NCI-H2081 treated with DMSO at 0.1 percent for 48 hours (cell line): Measurements from ENCODE around the gene TBC1D24.
"Not testable (repeated sequence)": the region's sequence is repeated elsewhere in the genome, so short reads cannot be mapped to it uniquely, and the experiment has no call there.

Experiments
- DNase-seq: peaks from one replicate; lab custom pipeline; 2025; lab: John Stamatoyannopoulos, UW

TBC1D24 gene

DNA sequence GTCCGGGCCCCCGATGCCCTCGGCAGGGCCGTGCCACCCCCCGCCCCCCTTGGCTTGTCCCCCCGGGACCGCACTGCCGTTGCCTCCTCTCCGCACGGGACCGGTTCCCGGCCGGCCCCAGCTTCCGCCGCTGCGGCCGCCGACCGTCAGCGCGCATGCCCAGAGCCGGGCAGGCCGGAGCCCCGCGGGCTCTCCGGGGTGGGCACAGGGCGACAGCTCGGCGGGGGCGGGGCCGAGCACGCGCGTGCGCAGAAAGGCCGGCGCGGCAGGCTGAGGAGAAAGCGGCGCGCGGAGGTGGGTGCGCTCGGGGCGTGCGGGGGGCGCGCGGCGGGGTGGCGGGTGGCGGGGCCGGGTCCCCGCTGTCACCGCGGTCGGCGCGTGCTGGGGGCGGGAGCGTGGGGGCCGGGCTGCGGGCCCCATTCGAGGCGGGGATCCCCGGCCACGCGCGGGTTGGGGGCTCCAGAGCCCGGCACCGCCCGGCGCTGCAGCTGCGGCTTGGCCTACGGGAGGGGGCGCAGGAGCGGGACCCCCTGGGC lies at the start of gene TBC1D24:
Gene TBC1D24 (plus strand): TSS at position 251 of the 536 bp plus-strand sequence. CDS start 21,022 bp downstream, outside the sequence.
- no peak for DNase-seq

DNA sequence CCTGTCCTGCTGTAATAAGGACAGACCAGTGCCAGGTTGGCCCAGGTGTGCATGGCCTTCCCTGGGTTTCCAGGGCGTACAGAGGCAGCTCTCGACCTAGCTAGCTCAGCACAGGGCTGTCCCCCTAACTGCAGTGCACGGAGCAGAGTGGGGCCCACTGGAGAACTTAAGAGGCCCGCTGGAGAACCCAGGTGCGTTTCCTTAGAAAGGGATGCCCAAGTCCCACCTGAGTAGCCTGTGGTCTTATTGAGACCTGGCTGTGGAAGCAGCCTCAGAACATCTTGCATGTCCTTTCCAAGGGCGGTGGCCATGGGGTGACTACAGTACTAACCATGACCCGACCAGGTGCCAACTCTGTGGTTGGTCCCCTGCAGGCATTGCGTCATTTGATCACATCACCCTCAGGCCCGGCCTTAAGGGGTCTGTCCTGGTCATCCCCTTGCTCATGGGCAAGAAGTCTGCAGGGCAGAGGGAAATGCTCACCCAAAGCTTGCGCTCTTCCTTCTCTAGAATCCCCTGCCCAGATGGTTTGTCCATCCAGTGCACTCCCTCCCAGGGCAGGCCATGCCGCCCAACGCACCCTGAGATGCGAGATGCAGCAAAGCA lies 49.0 kb upstream of the TBC1D24 start:
- DNase-seq, result no peak

DNA sequence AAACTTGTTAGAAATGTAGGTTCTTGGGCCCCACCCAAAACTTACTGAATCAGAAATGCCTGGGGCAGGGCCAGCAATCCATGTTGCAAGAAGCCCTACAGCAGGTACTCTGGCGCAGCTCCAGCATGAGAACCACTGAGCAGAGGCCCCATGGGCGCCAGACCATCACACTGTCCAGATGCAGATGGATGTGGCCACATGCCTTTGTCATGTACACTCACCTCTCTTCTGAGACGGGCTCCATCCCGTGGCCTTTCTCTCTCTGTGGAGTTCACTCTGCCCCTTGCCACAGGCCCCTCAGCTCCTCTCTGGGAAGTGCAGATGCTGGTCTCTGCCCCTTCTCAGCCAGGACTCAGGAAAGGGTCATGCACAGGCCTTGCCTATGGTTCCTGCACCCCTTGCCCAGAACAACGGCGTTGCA lies 48.0 kb upstream of the TBC1D24 start:
- DNase-seq, result no peak

DNA sequence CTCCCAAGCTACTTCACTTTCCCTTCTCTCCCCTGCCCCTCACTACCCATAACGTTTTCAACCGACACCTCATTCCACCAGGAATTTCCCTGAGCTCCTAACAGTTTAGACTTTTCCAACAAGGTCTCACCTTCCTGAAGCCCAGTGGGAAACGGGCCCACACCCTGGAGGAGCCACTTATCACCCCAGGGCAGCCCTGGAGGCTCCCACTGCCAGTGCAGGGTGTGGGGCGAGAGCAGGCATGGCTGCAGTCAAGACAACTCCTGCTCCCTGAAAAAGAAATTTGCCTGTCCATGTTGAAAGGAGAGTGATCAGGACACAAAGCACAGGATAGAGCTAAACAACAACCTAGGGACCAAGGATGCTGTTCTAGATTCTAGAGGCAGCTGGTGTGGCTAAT lies 47.4 kb upstream of the TBC1D24 start:
- no peak for DNase-seq

DNA sequence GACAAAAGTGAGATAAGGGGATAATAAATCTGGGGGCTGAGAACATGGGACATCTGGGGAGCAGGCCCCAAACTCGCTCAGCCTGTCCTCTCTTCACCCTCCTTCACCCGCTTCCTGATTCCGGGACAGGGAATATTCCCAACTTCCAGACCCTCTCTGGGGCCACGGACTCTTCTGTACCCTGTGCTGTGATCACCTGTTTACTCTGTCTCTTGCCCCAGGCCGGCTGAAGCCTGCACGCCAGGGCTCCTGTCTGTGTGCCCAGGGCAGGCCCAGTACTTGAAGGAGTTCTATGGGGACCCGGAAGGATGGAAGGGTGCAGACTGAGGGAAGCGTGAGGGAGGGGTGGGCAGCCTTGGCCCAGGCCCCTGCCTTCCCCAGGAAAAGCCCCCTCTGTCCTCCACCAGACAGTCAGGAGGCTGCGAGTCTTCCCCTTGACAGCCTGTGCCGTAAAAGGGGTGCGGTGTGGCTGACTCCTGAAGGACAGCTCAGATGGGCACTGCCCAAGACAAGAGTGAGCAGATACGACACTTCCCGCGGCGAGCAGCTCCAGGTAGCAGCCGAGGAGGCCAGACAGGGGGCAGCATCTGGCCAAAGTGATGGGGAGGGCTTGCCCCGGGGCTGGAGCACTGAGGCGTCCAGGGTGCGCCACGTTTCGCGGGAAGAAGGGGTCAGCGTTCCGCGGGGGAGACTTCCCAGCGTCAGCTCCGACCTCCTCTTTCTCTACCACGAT lies 46.7 kb upstream of the TBC1D24 start:
- no peak for DNase-seq

DNA sequence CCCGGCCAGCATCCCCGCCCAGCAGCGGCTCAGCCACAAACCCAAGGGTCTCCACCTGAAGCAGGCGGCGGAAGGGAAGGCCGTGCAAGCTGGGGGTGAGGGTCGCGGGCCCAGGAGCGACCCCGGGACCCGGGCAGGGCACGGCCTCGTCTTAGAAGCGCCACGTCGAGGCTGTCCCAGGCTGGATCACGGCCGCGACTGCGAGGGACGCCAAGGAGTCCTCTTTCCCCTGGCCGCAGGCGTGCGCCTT lies 46.2 kb upstream of the TBC1D24 start:
- no peak for DNase-seq

DNA sequence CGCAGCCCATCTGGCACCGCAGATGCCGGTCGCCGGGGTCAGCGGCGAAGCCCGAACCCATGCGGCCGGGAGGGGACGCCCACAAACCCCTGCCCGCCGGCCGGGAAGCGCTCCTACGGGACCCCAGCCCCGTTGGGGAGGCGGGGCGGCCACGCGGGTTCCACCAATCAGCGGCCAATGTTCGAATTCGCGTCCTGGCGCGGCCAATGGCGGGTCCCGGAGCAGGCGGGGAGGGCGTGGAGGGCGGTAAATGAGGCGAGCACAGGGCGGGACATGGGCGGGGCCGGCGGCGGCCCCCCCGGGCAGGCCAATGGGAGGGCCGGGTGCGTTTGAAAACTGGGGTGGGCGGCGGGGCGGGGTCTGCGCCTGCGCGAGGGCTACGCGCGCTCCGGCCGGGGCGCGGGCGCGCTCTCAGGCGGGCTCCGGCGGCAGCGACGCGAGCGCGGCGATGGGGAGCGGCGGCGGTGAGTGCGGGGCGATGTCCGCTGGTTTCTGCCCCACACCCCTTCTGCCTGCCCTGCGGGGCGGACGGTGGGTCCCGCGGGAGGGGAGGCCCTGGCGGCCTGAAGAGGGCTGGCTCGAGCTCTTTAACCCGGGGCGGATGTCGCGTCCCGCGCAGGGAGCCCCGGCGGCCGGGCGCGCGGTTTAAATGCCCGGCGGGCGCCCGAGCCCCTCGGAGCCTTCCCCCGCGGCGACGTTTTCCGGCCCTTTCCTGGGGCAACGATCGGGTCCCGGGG lies 45.7 kb upstream of the TBC1D24 start, which contains the start of gene CCNF:
Gene CCNF (plus strand): TSS at position 414 of the 737 bp plus-strand sequence. CDS start 35 bp downstream, at position 449.
- DNase-seq, result peak; percentile 67

DNA sequence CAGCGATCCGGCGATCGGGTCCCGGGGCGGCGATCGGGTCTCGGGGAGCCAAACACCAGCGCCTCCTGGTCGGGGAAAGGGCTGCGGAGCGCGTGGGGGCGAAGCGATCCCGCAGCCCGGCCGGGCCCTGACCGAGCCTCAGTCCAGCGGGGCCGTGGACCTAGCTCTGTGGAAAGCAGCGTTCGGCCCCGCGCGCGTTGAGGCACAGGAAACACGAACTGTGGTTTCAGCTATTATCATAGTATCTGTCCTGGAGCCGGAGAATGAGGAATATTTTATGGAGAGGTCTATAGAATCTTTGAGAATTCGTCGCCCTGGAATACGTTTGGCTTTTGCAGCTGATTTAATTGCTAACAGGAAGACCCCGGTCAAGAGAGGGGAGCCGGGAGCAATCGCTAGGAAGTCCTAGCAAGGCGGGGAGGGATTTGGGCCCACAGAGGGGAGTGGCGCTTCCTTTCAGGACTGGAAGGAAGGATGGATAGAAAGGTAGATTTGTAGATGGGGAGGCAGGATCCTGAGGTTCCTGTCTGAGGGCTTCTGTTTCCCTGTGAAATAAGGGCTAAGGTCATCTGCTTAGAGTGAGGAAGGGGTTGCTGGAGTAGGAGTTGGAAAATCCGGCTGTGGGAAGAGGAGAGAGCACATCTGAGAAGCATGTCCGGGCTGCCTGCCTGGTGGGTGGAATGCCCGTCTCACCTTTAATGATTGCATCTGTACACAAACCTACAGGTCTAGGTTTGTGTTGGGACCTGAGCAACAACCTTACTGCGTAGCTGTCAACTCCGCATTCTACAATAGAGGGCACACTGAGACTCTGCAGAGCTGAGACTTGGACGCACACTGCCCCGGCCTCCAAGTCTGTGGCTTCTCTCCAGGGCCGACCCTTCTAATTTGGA lies 44.9 kb upstream of the TBC1D24 start:
- DNase-seq, result no peak

DNA sequence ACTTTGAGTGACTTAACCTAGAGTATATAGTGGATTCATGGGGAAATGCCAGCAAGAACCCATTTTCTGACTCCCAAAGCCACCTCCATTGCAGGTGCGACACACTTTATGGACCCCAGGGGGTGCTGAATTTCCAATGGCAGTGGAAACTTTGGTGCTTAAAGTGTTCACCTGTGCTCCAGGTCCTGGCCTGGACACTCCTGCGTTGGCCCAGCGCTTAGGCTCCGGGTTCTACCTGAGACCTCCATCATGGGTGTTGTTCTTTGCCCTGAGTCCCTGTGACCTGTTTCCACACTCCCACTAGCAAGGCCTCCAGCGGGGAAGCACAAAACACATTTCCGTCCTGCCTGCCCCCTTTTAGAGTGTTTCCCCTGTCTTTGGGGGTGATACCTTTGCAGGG lies 42.6 kb upstream of the TBC1D24 start:
- DNase-seq, result no peak

DNA sequence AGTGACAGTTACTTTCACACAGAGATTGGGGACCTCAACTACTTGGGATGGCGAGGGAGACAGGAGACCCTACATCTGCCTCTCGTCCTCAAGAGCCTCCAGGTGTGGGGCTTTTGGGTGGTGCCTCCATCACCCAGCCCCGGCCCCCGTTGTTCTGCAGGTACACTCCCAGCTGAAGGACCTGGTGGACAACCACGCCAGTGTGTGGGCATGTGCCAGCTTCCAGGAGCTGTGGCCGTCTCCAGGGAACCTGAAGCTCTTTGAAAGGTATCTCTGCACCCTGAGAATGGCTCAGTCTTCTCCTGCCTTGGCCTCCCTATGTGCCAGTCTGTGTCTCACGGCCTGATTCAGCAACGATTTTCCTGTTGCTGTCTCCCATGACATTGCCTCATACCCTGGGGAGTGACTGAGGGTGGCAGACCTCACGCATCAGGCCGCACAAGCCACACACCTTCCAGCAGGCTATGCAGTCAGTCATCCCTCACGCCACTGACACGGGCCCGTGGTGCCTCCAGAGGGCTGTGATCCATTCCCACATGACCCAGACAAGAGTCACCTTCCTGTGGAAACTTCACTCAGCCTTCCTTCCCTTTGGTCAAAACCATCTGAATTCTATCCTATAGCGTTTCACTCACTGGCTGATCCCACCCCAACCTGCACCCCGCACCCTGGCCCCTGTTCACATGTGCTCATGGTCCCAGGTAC lies 42.0 kb upstream of the TBC1D24 start:
- no peak for DNase-seq

DNA sequence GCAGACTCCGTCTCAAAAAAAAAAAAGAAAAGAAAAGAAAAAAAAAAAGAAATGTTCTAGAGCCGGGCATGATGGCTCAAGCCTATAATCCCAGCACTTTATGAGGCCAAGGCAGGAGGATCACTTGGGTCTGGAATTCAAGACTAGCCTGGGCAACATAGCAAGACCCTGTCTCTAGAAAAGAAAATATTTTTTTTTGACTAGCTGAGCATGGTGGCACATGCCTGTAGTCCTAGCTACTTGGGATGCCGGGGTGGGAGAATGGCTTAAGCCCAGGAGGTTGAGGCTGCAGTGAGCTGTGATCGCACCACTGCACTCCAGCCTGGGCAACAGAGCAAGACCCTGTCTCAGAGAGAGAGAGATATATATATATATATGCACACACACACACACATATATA lies 39.7 kb upstream of the TBC1D24 start:
- DNase-seq, result not testable (repeated sequence)

DNA sequence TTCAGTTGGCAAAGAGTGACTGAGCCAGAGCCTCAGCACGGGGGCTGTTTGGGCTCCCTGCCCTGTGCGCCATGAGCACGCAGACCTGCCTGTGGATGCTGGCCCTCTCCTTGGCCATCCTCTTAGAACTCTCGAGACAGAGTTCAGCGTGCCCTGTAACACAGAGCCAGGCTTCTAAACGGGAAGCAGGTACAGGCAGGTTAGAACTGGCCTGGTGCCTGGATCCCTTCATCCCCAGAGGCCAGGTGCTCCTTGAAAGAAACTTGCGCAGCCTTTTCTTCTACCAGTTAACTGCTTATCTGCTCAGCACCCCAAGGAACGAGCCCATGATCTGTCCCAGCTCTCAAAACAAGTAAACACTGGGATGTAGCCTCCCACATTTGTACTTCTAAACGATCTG lies 38.8 kb upstream of the TBC1D24 start:
- no peak for DNase-seq

DNA sequence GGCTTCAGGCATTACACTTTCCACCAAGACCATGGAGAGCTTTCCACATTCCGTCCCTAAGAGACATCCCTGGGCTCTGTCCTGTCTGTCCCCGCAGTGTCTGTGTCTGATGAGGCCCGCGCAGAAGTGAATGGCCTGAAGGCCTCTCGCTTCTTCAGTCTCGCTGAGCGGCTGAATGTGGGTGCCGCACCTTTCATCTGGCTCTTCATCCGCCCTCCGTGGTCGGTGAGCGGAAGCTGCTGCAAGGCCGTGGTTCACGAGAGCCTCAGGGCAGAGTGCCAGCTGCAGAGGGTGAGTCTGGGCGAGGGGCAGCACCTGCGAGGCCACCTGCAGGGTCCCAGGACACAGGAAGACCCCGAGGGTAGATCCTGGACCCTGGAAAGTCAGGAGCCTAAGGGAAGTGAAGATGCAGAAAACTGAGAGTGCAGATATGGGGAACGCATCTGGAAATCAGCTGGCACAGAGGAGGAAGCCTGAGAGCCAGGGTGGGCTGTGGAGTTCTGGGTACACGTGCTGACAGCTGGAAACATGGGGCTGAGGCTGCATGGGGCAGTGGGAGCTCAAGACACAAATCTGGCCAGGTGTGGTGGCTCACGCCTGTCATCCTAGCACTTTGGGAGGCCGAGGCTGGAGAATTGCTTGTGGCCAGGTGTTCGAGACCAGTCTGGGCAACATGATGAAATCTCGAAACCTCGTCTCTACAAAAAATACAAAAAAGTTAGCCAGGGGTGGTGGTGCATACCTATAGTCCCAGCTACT lies 37.7 kb upstream of the TBC1D24 start:
- no peak for DNase-seq

DNA sequence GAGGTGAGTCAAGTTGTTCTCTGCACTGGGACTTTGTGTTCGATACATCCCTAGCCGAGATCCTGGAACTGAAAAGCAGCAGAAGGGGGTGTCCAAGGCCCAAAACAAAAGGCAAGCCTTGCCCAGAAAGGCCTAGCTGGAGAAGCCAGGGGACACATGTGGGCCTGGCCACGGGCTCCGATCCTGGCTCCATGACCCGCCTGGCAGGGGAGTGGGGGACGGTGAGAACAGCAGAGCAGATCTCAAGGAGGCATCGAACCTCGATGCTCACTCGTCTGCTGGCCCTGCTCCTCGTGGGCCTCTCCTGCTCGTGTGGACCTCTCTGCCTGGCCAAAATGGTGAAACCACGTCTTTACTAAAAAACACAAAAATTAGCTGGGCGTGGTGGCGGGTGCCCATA lies 36.8 kb upstream of the TBC1D24 start:
- no peak for DNase-seq

DNA sequence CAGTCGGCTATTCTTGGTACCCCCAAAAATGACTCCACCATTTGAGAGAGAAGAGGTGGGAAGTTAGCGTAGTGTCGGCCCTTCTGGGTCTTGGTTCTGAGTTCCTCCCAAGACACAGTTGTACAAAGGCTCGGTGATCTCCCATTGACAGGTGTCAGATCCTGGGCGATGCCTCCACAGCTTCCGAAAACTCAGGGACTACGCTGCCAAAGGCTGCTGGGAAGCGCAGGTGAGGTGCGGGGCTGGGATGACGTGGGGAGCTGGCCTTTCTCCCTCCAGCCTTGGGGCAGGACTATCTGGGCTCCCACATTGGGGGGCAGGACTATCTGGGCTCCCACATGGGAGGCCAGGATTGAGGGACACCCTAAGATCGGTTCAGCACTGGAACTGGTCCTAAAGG lies 35.3 kb upstream of the TBC1D24 start:
- DNase-seq, result no peak

DNA sequence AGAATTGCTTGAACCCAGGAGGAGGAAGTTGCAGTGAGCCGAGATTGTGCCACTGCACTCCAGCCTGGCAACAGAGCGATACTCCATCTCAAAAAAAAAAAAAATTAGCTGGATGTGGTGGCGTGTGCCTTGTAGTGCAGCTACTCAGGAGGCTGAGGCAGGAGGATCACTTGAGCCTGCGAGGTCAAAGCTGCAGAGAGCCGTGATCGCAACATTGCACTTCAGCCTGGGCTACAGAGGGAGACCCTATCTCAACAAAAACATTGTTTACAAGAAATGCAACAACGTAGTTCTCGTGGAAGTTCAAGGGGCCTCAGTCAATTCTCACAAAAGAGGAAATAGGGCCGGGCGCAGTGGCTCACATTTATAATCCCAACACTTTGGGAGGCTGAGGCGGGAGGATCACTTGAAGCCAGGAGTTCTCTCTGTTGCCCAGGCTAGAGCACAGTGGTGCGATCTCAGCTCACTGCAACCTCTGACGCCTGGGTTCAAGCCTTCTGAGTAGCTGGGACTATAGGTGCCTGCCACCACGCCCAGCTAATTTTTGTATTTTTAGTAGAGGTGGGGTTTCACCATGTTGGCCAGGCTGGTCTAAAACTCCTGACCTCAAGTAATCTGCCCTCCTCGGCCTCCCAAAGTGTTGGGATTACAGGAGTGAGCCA lies 33.7 kb upstream of the TBC1D24 start:
- not testable (repeated sequence) for DNase-seq

DNA sequence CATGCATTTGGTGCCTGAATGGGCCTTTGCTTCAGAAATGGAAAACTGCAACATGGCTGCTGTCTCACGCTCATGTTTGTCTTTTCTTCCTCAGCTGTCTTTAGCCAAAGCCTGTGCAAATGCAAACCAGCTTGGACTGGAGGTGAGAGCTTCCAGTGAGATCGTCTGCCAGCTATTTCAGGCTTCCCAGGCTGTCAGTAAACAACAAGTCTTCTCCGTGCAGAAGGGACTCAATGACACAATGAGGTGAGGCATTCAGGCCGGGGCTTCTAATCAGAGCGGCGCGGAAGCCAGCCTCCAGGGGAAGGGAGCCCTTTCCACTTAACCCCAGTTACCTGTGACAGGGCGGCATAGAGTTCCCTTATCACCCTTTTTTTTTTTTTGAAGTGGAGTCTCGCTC lies 31.4 kb upstream of the TBC1D24 start:
- DNase-seq, result no peak

DNA sequence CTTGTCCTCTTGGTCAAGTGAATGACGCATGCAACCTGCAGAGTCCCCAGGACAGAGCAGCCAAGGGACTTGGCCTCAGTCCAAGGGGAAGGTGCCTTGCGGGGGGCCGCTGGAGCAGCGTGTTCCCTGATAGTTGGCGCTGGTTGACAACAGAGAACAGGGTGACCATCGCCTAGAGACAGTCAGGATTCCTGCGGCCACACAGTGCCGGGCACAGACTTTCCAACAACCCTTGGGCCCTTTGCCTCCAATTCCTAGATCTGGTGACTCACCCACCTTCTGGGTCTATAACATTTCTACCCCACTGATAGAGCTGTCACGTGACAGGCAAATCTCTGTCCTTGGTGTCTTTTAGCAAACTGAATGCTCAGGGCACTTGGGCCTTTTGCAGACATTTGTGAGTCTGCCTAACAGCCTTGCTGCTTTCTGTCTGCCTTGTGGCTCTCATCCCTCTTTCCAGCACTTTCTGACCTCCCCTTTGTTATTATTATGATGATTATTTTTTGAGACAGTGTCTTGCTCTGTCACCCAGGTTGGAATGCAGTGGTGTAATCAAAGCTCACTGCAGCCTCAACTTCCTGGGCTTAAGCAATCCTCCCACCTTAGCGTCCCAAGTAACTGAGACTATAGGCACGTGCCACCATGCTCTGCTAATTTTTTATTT lies 26.9 kb upstream of the TBC1D24 start:
- no peak for DNase-seq

DNA sequence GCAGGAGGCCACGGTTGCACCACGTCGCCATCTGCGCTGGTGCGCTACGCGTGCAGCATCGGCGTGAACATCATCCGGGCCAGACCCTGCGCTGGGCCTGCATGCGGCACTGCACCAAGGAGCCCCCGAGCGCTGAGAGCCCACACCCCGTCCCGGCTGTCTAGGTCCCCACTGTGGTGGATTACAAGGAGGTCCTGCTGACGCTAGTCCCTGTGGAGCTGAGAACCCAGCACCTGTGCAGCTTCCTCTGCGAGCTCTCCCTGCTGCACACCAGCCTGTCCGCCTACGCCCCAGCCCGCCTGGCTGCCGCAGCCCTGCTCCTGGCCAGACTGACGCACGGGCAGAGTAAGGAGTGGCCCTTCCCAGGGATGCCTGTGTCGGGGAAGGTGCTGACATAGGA lies 25.8 kb upstream of the TBC1D24 start:
- no peak for DNase-seq

DNA sequence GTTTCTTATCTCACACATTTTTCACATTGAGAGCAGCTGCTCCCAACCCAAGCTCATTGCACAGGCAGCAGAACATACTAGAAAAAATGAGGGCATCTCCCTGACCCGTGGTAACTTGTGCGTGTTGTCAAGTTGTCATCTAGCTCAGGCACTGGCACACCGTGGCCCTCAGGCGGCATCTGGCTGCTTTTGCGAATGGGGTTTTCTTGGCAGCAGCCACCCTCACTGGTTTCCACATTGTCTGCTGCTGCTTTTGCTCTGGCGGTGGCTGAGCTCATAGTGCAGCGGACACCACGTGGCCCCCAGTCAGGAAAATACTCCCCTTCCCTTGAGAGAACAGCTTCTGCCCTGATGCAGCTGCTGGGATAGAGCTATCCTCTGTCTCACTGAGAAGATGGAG lies 24.4 kb upstream of the TBC1D24 start:
- no peak for DNase-seq
